Measurements from ENCODE around the gene TUBA1C. TPM values are rescaled to one million over a fixed set of nuclear protein-coding genes. Genes with fewer than 3 reads are reported as not detected.

The TUBA1C gene
- total and polyA plus RNA-seq, 2 of the 4 experiments (the other 2 are of a cell fraction), result 1,420 to 2,555 TPM

DNA sequence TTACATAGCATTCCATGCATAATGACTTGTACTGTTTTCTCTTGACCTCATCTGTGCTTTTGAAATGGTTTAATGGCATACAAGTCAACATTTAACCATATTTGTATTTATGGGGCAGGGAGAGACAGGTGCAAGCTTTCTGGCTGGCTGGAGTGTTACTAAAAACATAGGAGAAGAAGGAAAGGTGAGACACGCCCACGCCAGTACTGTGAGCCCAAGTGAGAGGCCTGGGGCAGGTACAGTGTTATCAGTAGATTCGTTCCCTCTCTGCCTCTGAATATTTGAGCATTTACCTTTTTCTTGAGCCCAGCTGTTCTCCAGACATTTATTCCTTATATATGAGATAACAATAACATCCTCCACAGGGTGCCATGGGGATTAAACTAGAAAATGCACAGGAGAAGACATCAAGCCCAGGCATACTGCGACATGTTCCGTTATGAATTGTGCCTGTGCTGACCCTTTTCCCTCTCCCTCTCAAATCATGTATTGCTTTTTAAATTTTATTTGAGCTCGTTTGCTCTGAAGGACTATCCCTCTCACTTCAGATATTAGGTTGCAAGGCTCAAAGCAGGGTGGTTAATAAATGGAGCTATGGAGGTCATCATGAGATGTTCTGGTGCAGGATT is 34.6 kb upstream of the TUBA1C start:
- intact Hi-C loops (cut with micrococcal nuclease) (no loop called here), dilution Hi-C loops (cut with HindIII; ENCODE audit: low sequenced_read_pairs, unreplicated experiment) (no loop called here), in situ Hi-C loops (cut with MboI; ENCODE audit: low sequenced_read_pairs) (loop anchor here (10.0 kb wide), 1 partner anchor 45 kb away; the partner anchor contains the start of gene TUBA1A)
- Histone ChIP-seq H3K4ac (ENCODE audit: low read depth, low read length) (no peak overlapping the region), H4K8ac (ENCODE audit: low read depth in 2 of 2, low read length in 2 of 2) (no peak overlapping the region), H3K9me1 (ENCODE audit: insufficient read depth, low read length) (peaks cover 12% of the 10 kb centered on the region), H3K4me3 (ENCODE audit: insufficient read depth, low read depth, low read length) (no peak overlapping the region), H4K20me1 (ENCODE audit: insufficient read depth, low read length) (no peaks in the 10 kb centered on the region), H2BK120ac (ENCODE audit: low read depth, low read length) (no peak overlapping the region), H3K23ac (ENCODE audit: low read depth, low read length) (no peak overlapping the region), H3K27ac (ENCODE audit: insufficient read depth, low read length) (no peak overlapping the region), H2BK5ac (ENCODE audit: low read depth, low read length, poor library complexity, severe bottlenecking) (no peak overlapping the region), H3K18ac (ENCODE audit: low read depth, low read length) (no peak overlapping the region), H3K36me3 (ENCODE audit: control insufficient read depth, insufficient read depth, low read length) (no peaks in the 10 kb centered on the region), H3K9ac (ENCODE audit: low read depth, low read length) (no peak overlapping the region), H3K14ac (replicated peaks; ENCODE audit: low read depth, low read length) (no peak overlapping the region), H3K4me2 (ENCODE audit: low read depth, low read length) (no peak overlapping the region), H2BK20ac (ENCODE audit: low read depth, low read length) (no peak overlapping the region), H3K9me3 (ENCODE audit: control insufficient read depth, insufficient read depth, low read length) (no peaks in the 10 kb centered on the region), H2AFZ (replicated peaks; ENCODE audit: low read length, poor library complexity) (no peak overlapping the region), H4K91ac (ENCODE audit: insufficient read depth, low read depth, low read length) (no peak overlapping the region), H3K4me1 (ENCODE audit: control insufficient read depth, insufficient read depth, low read length) (peaks cover 16% of the 10 kb centered on the region), H2BK15ac (ENCODE audit: low read depth, low read length) (no peak overlapping the region), H3K27me3 (ENCODE audit: control insufficient read depth, insufficient read depth, low read length) (no peaks in the 10 kb centered on the region), H3K79me1 (ENCODE audit: low read depth in 1 of 2, low read length in 2 of 2) (peaks cover 7 to 22% of the 10 kb centered on the region in 2 experiments; a peak in 3 of 4 replicates), H3K56ac (ENCODE audit: extremely low read depth, insufficient read depth, low read length) (no peak overlapping the region), H4K5ac (ENCODE audit: low read depth, low read length) (no peak overlapping the region), H2AK5ac (ENCODE audit: low read depth, low read length) (no peak overlapping the region), H2AK9ac (replicated peaks; ENCODE audit: low read depth, low read length, poor library complexity) (no peak overlapping the region)
- POLR2A ChIA-PET (ENCODE audit: unreplicated experiment), result no interaction called here
- no peak for DNase-seq
- no TSS peak for BruUV-seq (replicated peaks)
- CTCF ChIA-PET, result interaction anchor here (0.6 kb wide), 1 partner anchor 32 kb away, joined by 3 read pairs; no protein-coding TSS in a partner anchor
- no CpG with 5 or more reads among the region's 6 CpGs for WGBS, 2 experiments (ENCODE audit: extremely low coverage in 2 of 2, insufficient read length in 1 of 2)
- TF ChIP-seq CEBPB (IDR thresholded peaks at IDR 0.05; ENCODE audit: low read depth, low read length), result no peak
- no peak for TF ChIP-seq POLR2A (IDR thresholded peaks at IDR 0.05; ENCODE audit: low read depth, low read length)
- TF ChIP-seq SMC3 (IDR thresholded peaks at IDR 0.05; ENCODE audit: low read depth, low read length), result no peak
- no peak for TF ChIP-seq RFX5 (IDR thresholded peaks at IDR 0.05; ENCODE audit: low read depth, low read length)
- TF ChIP-seq, protein P1, sequence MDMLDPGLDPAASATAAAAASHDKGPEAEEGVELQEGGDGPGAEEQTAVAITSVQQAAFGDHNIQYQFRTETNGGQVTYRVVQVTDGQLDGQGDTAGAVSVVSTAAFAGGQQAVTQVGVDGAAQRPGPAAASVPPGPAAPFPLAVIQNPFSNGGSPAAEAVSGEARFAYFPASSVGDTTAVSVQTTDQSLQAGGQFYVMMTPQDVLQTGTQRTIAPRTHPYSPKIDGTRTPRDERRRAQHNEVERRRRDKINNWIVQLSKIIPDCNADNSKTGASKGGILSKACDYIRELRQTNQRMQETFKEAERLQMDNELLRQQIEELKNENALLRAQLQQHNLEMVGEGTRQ (IDR thresholded peaks at IDR 0.05; ENCODE audit: low read depth, low read length), result no peak
- TF ChIP-seq MXI1 (IDR thresholded peaks at IDR 0.05; ENCODE audit: borderline replicate concordance, low read depth, low read length), result no peak
- TF ChIP-seq, protein P2, sequence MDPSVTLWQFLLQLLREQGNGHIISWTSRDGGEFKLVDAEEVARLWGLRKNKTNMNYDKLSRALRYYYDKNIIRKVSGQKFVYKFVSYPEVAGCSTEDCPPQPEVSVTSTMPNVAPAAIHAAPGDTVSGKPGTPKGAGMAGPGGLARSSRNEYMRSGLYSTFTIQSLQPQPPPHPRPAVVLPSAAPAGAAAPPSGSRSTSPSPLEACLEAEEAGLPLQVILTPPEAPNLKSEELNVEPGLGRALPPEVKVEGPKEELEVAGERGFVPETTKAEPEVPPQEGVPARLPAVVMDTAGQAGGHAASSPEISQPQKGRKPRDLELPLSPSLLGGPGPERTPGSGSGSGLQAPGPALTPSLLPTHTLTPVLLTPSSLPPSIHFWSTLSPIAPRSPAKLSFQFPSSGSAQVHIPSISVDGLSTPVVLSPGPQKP (IDR thresholded peaks at IDR 0.05; ENCODE audit: borderline replicate concordance, low read depth, low read length), result no peak
- no peak for TF ChIP-seq MAZ (IDR thresholded peaks at IDR 0.05; ENCODE audit: borderline replicate concordance, low read depth, low read length)
- no peak for TF ChIP-seq RAD21 (IDR thresholded peaks at IDR 0.05; ENCODE audit: low read length)
- TF ChIP-seq, protein P3, sequence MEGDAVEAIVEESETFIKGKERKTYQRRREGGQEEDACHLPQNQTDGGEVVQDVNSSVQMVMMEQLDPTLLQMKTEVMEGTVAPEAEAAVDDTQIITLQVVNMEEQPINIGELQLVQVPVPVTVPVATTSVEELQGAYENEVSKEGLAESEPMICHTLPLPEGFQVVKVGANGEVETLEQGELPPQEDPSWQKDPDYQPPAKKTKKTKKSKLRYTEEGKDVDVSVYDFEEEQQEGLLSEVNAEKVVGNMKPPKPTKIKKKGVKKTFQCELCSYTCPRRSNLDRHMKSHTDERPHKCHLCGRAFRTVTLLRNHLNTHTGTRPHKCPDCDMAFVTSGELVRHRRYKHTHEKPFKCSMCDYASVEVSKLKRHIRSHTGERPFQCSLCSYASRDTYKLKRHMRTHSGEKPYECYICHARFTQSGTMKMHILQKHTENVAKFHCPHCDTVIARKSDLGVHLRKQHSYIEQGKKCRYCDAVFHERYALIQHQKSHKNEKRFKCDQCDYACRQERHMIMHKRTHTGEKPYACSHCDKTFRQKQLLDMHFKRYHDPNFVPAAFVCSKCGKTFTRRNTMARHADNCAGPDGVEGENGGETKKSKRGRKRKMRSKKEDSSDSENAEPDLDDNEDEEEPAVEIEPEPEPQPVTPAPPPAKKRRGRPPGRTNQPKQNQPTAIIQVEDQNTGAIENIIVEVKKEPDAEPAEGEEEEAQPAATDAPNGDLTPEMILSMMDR (conservative IDR thresholded peaks at IDR 0.05; ENCODE audit: low read depth, low read length), result no peak
- no peak for TF ChIP-seq RCOR1 (IDR thresholded peaks at IDR 0.05; ENCODE audit: insufficient replicate concordance, low read length)
- TF ChIP-seq MAFK (IDR thresholded peaks at IDR 0.05; ENCODE audit: low read depth, low read length), result no peak
- no peak for TF ChIP-seq FOS (IDR thresholded peaks at IDR 0.05; ENCODE audit: low read depth, low read length)
- ATAC-seq (ENCODE audit: low read depth), result no peak

All from IMR-90 (cell line).